Astrocyte (in vitro differentiated cells and primary cell): ENCODE data around the gene PSMA7.

ENCODE experiments used
- EZH2 ChIP-seq: IDR thresholded peaks from 2 replicates; pipeline ENCODE4 v1.6.1; 2012; ENCODE audit warnings: mild to moderate bottlenecking, low read length, inconsistent platforms; ENCODE audit not compliant: insufficient read depth
- TF ChIP-seq, protein P1 (sequence below): IDR thresholded peaks from 2 replicates; pipeline ENCODE4 v1.5.1; 2011; ENCODE audit warnings: low read depth, mild to moderate bottlenecking, inconsistent platforms, low read length, moderate library complexity; ENCODE audit not compliant: insufficient read depth

DNA sequence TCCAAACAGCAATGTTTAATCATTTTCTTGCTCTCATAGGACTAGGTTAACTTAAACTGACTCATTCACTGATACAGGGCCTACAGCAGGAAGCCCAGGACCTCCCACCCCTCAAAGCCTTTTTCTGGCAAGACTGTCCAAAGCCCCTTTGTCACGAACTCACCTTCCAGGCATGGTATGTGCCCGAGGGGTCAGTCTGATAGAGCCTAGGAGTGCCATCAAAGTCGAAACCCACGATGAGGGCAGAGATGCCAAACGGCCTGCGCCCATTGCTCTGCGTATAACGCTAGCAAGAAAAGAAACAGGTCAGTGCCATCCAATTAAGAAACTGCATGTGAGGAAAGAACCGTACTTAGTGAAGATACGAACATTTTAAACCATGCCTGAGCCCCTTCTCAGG, 4.3 kb downstream of the PSMA7 start:
- TF ChIP-seq, protein P1, sequence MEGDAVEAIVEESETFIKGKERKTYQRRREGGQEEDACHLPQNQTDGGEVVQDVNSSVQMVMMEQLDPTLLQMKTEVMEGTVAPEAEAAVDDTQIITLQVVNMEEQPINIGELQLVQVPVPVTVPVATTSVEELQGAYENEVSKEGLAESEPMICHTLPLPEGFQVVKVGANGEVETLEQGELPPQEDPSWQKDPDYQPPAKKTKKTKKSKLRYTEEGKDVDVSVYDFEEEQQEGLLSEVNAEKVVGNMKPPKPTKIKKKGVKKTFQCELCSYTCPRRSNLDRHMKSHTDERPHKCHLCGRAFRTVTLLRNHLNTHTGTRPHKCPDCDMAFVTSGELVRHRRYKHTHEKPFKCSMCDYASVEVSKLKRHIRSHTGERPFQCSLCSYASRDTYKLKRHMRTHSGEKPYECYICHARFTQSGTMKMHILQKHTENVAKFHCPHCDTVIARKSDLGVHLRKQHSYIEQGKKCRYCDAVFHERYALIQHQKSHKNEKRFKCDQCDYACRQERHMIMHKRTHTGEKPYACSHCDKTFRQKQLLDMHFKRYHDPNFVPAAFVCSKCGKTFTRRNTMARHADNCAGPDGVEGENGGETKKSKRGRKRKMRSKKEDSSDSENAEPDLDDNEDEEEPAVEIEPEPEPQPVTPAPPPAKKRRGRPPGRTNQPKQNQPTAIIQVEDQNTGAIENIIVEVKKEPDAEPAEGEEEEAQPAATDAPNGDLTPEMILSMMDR, result no peak
- no peak for TF ChIP-seq EZH2
